Right cardiac atrium (tissue), 5 donors: ENCODE measurements around the gene TRABD. TPM values are rescaled to one million over a fixed set of nuclear protein-coding genes. Genes with fewer than 3 reads are reported as not detected.
"Not testable (repeated sequence)": the region's sequence is repeated elsewhere in the genome, so short reads cannot be mapped to it uniquely, and the experiment has no call there.

Experiments used
- ATAC-seq, 2 donors: fragments of 200-7000 bp; cut with Tn5 transposase; one replicate each; pipeline versions ENCODE4 v1.8.0 to v1.9.1; 2020; ENCODE audit warnings: moderate library complexity in 2 of 2, mild to moderate bottlenecking in 1 of 2
- DNase-seq, 3 donors: peaks; one replicate each; pipeline ENCODE4 v3.0.0-alpha.2; 2020
- H3K27ac ChIP-seq: one replicate; pipeline ENCODE4 v1.5.1; 2013; ENCODE audit warnings: mild to moderate bottlenecking, low read length, control low read depth, moderate library complexity
- H3K27me3 ChIP-seq: one replicate; pipeline ENCODE4 v1.6.1; 2013; ENCODE audit not compliant: control insufficient read depth, insufficient read depth
- H3K4me1 ChIP-seq: one replicate; pipeline ENCODE4 v1.6.1; 2013; ENCODE audit warnings: low read length; ENCODE audit not compliant: control insufficient read depth, insufficient read depth
- H3K4me3 ChIP-seq: one replicate; pipeline ENCODE4 v1.5.1; 2013; ENCODE audit warnings: low read length, control low read depth
- H3K9me3 ChIP-seq: one replicate; pipeline ENCODE4 v1.6.1; 2013; ENCODE audit warnings: low read length; ENCODE audit not compliant: control insufficient read depth
- WGBS: extraction: QIAGEN DNeasy Blood & Tissue Kit; methylation state at CpG from one replicate; pipeline ENCODE4 v1.1.7; 2013; 5-methylcytosine and 5-hydroxymethylcytosine counted together
- intact Hi-C, 4 donors: fragments of 100-400 bp; cut with DNase I; formaldehyde crosslinking; loops; one replicate each; pipeline versions ENCODE4 v1.11.0 to v1.14.0; 2022 to 2023
- polyA plus RNA-seq: library from polyadenylated mRNA; stranded (reverse); fragments of 200-250 nt; gene quantifications from one replicate; pipeline ENCODE4 v1.2.3, GENCODE V29; 2013
- total RNA-seq, 4 donors: library from RNA; stranded (reverse); fragmentation: NEBNext Ultra II Directional; extraction: Animal tissue kit (Norgen Biotek cat#: 25700); gene quantifications; one replicate each; pipeline ENCODE4 v1.2.1, GENCODE V29; 2021
- donor health status: healthy with polysubstance abuse.
- donor health status: DM: no; HTN: yes; CAD: no.
- donor health status: DM: no; HTN: no; CAD: no.
- donor health status: DM: no; HTN: yes; CAD: no; lungs with severe emphysema.
- donor health status: DM: yes; HTN: yes; CAD: no.

TRABD gene
- total and polyA plus RNA-seq, 5 donors = 16.7 to 25.5 (median 21.6) TPM

DNA sequence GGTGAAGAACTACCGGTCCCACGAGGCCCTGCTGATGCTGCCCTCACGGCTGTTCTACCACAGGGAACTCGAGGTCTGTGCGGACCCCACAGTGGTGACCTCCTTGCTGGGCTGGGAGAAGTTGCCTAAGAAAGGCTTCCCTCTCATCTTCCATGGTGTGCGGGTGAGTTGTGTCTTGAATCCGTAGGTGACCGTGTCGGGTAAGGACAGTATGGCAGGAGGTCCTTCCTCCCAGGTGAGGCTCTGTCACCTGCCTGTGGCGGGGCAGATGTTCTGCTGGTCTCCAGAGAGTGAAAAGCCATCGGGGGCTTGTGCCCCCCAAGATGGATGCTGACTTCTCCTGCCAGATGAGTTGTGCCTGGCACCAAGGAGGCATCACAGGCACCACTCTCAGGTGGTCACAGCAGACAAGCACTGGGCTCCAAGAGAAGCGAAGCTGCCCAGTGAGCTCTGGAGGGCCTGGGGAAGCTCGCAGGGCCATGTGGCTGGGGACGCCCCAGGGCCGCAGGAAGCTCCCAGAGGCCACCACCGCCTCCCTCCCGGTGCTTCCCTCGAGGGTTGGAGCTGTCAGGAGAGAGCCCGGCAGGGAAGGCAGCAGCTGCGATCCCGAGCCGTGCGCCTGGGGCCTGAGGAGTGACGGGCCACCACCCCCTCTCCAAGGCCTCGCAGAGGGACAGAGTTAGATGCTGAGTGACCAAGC is 32.5 kb upstream of the TRABD start:
- peak in 1 of 3 donors; percentile 31 for DNase-seq
- Histone ChIP-seq H3K27me3 (no peaks in the 10 kb centered on the region), H3K4me3 (no peak overlapping the region), H3K9me3 (no peaks in the 10 kb centered on the region), H3K4me1 (no peaks in the 10 kb centered on the region), H3K27ac (no peak overlapping the region)
- intact Hi-C loops = no loop called here
- no peak for ATAC-seq
- 81% methylated on average over 25 of the region's 25 CpGs for WGBS

DNA sequence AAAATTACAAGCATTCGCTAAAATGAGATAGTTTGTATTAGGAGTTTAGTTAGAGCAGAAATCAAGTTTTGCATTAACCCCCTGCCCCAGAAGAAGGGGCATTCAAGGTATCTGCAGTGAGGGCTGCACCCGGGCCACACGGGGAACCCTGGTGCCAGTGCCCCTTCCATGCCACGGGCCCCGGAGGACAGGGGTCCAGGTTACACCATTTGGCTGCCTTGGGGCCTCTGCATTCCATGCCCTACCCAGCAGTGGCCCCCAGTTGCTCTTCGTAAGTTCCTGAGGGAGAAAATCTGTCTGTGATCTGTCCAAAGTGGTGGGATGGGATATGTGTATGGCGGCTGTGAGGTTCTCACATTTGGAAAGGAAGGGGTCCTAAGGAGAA is 32.0 kb upstream of the TRABD start:
- ATAC-seq = no peak
- intact Hi-C loops = no loop called here

GRCh38 chr22:50157709-50158375 is 27.9 kb upstream of the TRABD start:
- ATAC-seq (no peak), DNase-seq (peak in 2 of 3 donors; percentile 25 to 28)
- no peaks in the 10 kb centered on the region for H3K4me1 ChIP-seq
- WGBS = 84% methylated on average over 21 of the region's 21 CpGs
- H3K9me3 ChIP-seq = no peaks in the 10 kb centered on the region
- H3K27me3 ChIP-seq = no peaks in the 10 kb centered on the region
- intact Hi-C loops = no loop called here
- no peak overlapping the region for H3K4me3 ChIP-seq
- H3K27ac ChIP-seq = no peak overlapping the region

More for the DNA sequence above, 32.0 kb upstream of the TRABD start:
- WGBS = 92% methylated on average over 7 of the region's 7 CpGs
- no peaks in the 10 kb centered on the region for H3K9me3 ChIP-seq
- H3K27ac ChIP-seq = no peak overlapping the region
- DNase-seq = peak in 1 of 3 donors; percentile 24
- H3K4me3 ChIP-seq = no peak overlapping the region
- H3K4me1 ChIP-seq = no peaks in the 10 kb centered on the region
- no peaks in the 10 kb centered on the region for H3K27me3 ChIP-seq

- Histone ChIP-seq H3K4me3 (no peak overlapping the region), H3K27ac (no peak overlapping the region), H3K4me1 (no peaks in the 10 kb centered on the region), H3K9me3 (no peaks in the 10 kb centered on the region), H3K27me3 (no peaks in the 10 kb centered on the region)
- ATAC-seq (no peak), DNase-seq (peak in 1 of 3 donors; percentile 25)
- WGBS = 86% methylated on average over 7 of the region's 7 CpGs
- intact Hi-C loops = no loop called here
Measured at GRCh38 chr22:50160947-50161346, 24.8 kb upstream of the TRABD start.

GRCh38 chr22:50161508-50162390 is 24.0 kb upstream of the TRABD start:
- intact Hi-C loops = no loop called here
- no peak overlapping the region for H3K4me3 ChIP-seq
- no peaks in the 10 kb centered on the region for H3K27me3 ChIP-seq
- H3K27ac ChIP-seq = no peak overlapping the region
- DNase-seq (peak in 2 of 3 donors; percentile 34 to 39), ATAC-seq (peak; percentile 36 to 38)
- H3K4me1 ChIP-seq = no peaks in the 10 kb centered on the region
- no peaks in the 10 kb centered on the region for H3K9me3 ChIP-seq
- WGBS = 86% methylated on average over 23 of the region's 23 CpGs

GRCh38 chr22:50162391-50162956 is 23.2 kb upstream of the TRABD start:
- DNase-seq = peak in 1 of 3 donors; percentile 26
- Histone ChIP-seq H3K4me1 (no peaks in the 10 kb centered on the region), H3K27me3 (no peaks in the 10 kb centered on the region), H3K4me3 (no peak overlapping the region), H3K27ac (no peak overlapping the region), H3K9me3 (no peaks in the 10 kb centered on the region)
- 81% methylated on average over 10 of the region's 10 CpGs for WGBS
- ATAC-seq = no peak
- intact Hi-C loops = no loop called here

DNA sequence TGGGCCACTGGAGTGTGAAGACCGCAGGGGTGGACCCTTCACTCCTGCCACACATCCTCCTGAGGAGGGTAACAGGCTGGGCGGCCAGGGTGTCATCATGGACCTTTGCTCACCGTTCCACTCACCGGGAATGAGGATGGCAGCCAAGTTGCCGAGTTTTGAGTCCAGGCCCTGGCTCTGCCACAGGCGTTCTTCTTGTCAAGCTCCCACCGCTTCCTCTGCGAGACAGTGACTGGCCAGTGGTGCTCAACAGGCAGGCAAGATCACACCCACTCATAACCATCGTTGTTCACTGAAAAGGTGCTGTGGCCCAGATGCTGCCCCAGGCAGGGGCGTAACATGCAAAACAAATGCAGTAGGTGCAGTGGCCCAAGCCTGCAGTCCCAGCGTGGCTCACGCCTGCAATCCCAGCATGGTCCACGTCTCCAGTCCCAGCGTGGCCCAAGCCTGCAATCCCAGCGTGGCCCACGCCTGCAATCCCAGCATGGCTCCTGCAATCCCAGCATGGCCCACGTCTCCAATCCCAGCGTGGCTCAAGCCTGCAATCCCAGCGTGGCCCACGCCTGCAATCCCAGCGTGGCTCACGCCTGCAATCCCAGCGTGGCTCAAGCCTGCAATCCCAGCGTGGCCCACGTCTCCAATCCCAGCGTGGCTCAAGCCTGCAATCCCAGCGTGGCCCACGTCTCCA is 20.1 kb upstream of the TRABD start:
- intact Hi-C loops = no loop called here
- no peaks in the 10 kb centered on the region for H3K9me3 ChIP-seq
- H3K27ac ChIP-seq = no peak overlapping the region
- H3K4me1 ChIP-seq = no peaks in the 10 kb centered on the region
- no peaks in the 10 kb centered on the region for H3K27me3 ChIP-seq
- no peak overlapping the region for H3K4me3 ChIP-seq
- ATAC-seq = no peak
- DNase-seq = peak in 1 of 3 donors; percentile 35
- WGBS = 95% methylated on average over 28 of the region's 28 CpGs

GRCh38 chr22:50167689-50168489 is 17.8 kb upstream of the TRABD start:
- no peaks in the 10 kb centered on the region for H3K4me1 ChIP-seq
- DNase-seq = peak in 1 of 3 donors; percentile 19
- H3K4me3 ChIP-seq = no peak overlapping the region
- intact Hi-C loops = no loop called here
- H3K27ac ChIP-seq = no peak overlapping the region
- WGBS = 47% methylated on average over 11 of the region's 11 CpGs
- H3K9me3 ChIP-seq = no peaks in the 10 kb centered on the region
- no peak for ATAC-seq
- H3K27me3 ChIP-seq = no peaks in the 10 kb centered on the region

GRCh38 chr22:50168490-50169180 is 17.1 kb upstream of the TRABD start:
- H3K4me1 ChIP-seq, intact Hi-C loops, ATAC-seq, H3K4me3 ChIP-seq, H3K27me3 ChIP-seq, DNase-seq, H3K27ac ChIP-seq, H3K9me3 ChIP-seq: not testable (repeated sequence)
- whole genome bisulfite sequencing = 48% methylated on average over 5 of the region's 5 CpGs
